ENCODE measurements around the gene NEUROG1.
"Not testable (repeated sequence)": the region's sequence is repeated elsewhere in the genome, so short reads cannot be mapped to it uniquely, and the experiment has no call there.

Gene NEUROG1

DNA sequence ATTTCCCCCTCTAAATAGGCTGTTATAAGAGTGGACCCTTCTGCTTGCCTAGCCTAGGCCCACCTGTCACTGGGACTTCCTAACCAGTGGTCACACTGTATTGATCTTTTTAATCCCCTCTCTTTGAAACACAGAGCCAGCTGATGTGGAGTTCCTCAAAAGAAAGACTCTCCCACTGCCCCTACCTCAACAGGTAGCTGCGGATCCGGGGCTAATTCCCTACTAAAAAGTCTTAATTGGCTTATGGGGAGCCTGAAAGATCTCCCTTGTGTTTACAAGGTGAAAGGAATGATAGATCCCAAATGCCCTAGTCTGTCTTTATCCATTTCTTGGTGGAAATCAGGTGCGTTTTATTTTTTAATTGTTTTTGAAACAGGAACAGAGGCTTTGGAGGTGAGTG, 2.0 kb downstream of the NEUROG1 start:
- Histone ChIP-seq H3K9me3 (ENCODE audit: low read length) (no peaks in the 10 kb centered on the region), H3K4me2 (ENCODE audit: low read length) (no peak overlapping the region), H3F3A (ENCODE audit: insufficient read depth, low read length) (no peaks in the 10 kb centered on the region), H3K4me3 (ENCODE audit: low read depth, low read length, poor library complexity, severe bottlenecking) (no peak overlapping the region), H2AFZ (ENCODE audit: low read length) (no peak overlapping the region), H3K27ac (ENCODE audit: low read depth, low read length, poor library complexity, severe bottlenecking) (no peak overlapping the region), H3K36me3 (ENCODE audit: insufficient read depth, low read length) (no peaks in the 10 kb centered on the region), H3K79me2 (ENCODE audit: insufficient read depth, low read length) (no peaks in the 10 kb centered on the region), H4K20me1 (ENCODE audit: insufficient read depth, low read length) (no peaks in the 10 kb centered on the region), H3K9ac (ENCODE audit: low read length) (no peak overlapping the region), H3K4me1 (ENCODE audit: insufficient read depth, low read length, severe bottlenecking) (no peaks in the 10 kb centered on the region), H3K9me2 (ENCODE audit: low read depth, low read length) (no peaks in the 10 kb centered on the region), H3K27me3 (ENCODE audit: insufficient read depth, low read length) (no peaks in the 10 kb centered on the region)
- TF ChIP-seq EZH2 (IDR thresholded peaks at IDR 0.05; ENCODE audit: borderline replicate concordance, low read length): no peak
- TF ChIP-seq, protein P1, sequence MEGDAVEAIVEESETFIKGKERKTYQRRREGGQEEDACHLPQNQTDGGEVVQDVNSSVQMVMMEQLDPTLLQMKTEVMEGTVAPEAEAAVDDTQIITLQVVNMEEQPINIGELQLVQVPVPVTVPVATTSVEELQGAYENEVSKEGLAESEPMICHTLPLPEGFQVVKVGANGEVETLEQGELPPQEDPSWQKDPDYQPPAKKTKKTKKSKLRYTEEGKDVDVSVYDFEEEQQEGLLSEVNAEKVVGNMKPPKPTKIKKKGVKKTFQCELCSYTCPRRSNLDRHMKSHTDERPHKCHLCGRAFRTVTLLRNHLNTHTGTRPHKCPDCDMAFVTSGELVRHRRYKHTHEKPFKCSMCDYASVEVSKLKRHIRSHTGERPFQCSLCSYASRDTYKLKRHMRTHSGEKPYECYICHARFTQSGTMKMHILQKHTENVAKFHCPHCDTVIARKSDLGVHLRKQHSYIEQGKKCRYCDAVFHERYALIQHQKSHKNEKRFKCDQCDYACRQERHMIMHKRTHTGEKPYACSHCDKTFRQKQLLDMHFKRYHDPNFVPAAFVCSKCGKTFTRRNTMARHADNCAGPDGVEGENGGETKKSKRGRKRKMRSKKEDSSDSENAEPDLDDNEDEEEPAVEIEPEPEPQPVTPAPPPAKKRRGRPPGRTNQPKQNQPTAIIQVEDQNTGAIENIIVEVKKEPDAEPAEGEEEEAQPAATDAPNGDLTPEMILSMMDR (IDR thresholded peaks at IDR 0.05; ENCODE audit: low read length): no peak

DNA sequence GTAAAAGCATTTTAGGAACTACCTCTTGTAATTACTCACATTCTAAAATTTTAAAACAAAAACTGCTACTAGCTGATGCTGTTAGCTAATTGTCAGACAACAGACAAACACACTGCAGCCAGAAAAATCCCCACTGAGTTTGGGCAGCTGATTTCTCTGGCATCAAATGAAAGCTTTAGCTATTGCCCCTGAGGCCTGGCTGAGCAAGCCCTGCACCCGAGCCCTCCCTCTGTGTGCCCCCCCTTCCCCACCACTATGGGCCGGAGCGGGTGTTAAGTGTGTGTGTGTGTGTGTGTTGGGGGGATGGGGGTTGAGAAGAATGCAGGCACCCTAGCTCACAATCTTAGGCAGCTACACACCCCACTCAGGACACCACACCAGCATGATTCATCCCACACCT, 2.4 kb downstream of the NEUROG1 start:
- Histone ChIP-seq H3K27ac (ENCODE audit: low read depth, low read length, poor library complexity, severe bottlenecking) (no peak overlapping the region), H3K9me2 (ENCODE audit: low read depth, low read length) (no peaks in the 10 kb centered on the region), H3K4me1 (ENCODE audit: insufficient read depth, low read length, severe bottlenecking) (no peaks in the 10 kb centered on the region), H4K20me1 (ENCODE audit: insufficient read depth, low read length) (no peaks in the 10 kb centered on the region), H3K9ac (ENCODE audit: low read length) (no peak overlapping the region), H3K4me3 (ENCODE audit: low read depth, low read length, poor library complexity, severe bottlenecking) (no peak overlapping the region), H3F3A (ENCODE audit: insufficient read depth, low read length) (no peaks in the 10 kb centered on the region), H3K4me2 (ENCODE audit: low read length) (no peak overlapping the region), H3K9me3 (ENCODE audit: low read length) (no peaks in the 10 kb centered on the region), H2AFZ (ENCODE audit: low read length) (no peak overlapping the region), H3K27me3 (ENCODE audit: insufficient read depth, low read length) (no peaks in the 10 kb centered on the region), H3K79me2 (ENCODE audit: insufficient read depth, low read length) (no peaks in the 10 kb centered on the region), H3K36me3 (ENCODE audit: insufficient read depth, low read length) (no peaks in the 10 kb centered on the region)
- TF ChIP-seq, protein P1 (IDR thresholded peaks at IDR 0.05; ENCODE audit: low read length): no peak
- TF ChIP-seq EZH2 (IDR thresholded peaks at IDR 0.05; ENCODE audit: borderline replicate concordance, low read length): no peak

DNA sequence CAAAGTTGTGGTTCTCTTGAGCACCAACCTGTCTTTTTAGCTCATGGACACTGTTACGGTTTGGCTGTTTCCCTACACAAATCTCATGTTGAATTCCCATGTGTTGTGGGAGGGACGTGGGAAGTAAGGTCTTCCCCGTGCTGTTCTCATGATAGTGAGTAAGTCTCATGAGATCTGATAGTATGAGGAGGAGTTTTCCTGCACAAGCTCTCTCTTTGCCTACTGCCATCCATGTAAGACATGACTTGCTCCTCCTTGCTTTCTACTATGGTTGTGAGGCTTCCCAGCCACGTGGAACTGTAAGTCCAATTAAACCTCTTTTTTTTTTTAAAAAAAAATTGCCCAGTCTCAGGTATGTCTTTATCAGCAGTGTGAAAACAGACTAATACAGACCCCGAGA, 6.2 kb downstream of the NEUROG1 start:
- not testable (repeated sequence) for H4K20me1 ChIP-seq (ENCODE audit: insufficient read depth, low read length); H3K4me2 ChIP-seq (ENCODE audit: low read length); H3K9me3 ChIP-seq (ENCODE audit: low read length); H3F3A ChIP-seq (ENCODE audit: insufficient read depth, low read length); H3K27me3 ChIP-seq (ENCODE audit: insufficient read depth, low read length); H3K27ac ChIP-seq (ENCODE audit: low read depth, low read length, poor library complexity, severe bottlenecking); H3K4me3 ChIP-seq (ENCODE audit: low read depth, low read length, poor library complexity, severe bottlenecking); H3K9me2 ChIP-seq (ENCODE audit: low read depth, low read length); H3K36me3 ChIP-seq (ENCODE audit: insufficient read depth, low read length); H2AFZ ChIP-seq (ENCODE audit: low read length); H3K4me1 ChIP-seq (ENCODE audit: insufficient read depth, low read length, severe bottlenecking); H3K9ac ChIP-seq (ENCODE audit: low read length); H3K79me2 ChIP-seq (ENCODE audit: insufficient read depth, low read length)

DNA sequence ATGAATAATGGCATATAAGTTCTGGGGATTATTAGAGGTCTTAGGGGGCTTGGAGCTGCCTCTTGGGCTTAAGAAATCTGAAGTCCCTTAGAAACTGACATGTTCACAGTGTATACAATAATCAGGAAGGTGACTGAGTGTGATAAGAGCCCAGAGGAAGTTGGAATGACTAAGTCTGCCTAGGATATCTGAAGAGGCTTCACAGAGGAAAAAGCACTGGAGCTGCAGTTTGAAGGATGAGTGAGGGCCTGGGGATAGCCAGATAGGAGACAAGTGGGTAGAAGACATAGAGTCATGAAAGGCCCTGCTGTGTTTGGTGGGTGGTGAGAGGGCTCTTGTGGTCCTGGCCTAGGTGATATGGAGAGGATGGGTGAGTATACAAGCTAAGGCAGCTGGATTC, 8.8 kb downstream of the NEUROG1 start:
- TF ChIP-seq, protein P1 (IDR thresholded peaks at IDR 0.05; ENCODE audit: low read length): no peak
- no peak for TF ChIP-seq EZH2 (IDR thresholded peaks at IDR 0.05; ENCODE audit: borderline replicate concordance, low read length)
- no peak overlapping the region for H3K9ac ChIP-seq (ENCODE audit: low read length)
- no peaks in the 10 kb centered on the region for H3K9me3 ChIP-seq (ENCODE audit: low read length)
- H2AFZ ChIP-seq (ENCODE audit: low read length): no peak overlapping the region
- no peak overlapping the region for H3K4me2 ChIP-seq (ENCODE audit: low read length)
- H3K79me2 ChIP-seq (ENCODE audit: insufficient read depth, low read length): no peaks in the 10 kb centered on the region
- H3K4me3 ChIP-seq (ENCODE audit: low read depth, low read length, poor library complexity, severe bottlenecking): no peak overlapping the region
- no peaks in the 10 kb centered on the region for H4K20me1 ChIP-seq (ENCODE audit: insufficient read depth, low read length)
- no peak overlapping the region for H3K27ac ChIP-seq (ENCODE audit: low read depth, low read length, poor library complexity, severe bottlenecking)
- H3K36me3 ChIP-seq (ENCODE audit: insufficient read depth, low read length): no peaks in the 10 kb centered on the region
- no peaks in the 10 kb centered on the region for H3K4me1 ChIP-seq (ENCODE audit: insufficient read depth, low read length, severe bottlenecking)
- no peaks in the 10 kb centered on the region for H3K9me2 ChIP-seq (ENCODE audit: low read depth, low read length)
- no peaks in the 10 kb centered on the region for H3K27me3 ChIP-seq (ENCODE audit: insufficient read depth, low read length)
- no peaks in the 10 kb centered on the region for H3F3A ChIP-seq (ENCODE audit: insufficient read depth, low read length)
